ENCODE results near the gene ATG4B. TPM values are rescaled to one million over a fixed set of nuclear protein-coding genes. Genes with fewer than 3 reads are reported as not detected.

The ATG4B gene
- total and polyA plus RNA-seq, 2 of the 8 experiments (the other 6 are each of a cell fraction or from before 2014, with no cell fraction given): 103 to 155 TPM

DNA sequence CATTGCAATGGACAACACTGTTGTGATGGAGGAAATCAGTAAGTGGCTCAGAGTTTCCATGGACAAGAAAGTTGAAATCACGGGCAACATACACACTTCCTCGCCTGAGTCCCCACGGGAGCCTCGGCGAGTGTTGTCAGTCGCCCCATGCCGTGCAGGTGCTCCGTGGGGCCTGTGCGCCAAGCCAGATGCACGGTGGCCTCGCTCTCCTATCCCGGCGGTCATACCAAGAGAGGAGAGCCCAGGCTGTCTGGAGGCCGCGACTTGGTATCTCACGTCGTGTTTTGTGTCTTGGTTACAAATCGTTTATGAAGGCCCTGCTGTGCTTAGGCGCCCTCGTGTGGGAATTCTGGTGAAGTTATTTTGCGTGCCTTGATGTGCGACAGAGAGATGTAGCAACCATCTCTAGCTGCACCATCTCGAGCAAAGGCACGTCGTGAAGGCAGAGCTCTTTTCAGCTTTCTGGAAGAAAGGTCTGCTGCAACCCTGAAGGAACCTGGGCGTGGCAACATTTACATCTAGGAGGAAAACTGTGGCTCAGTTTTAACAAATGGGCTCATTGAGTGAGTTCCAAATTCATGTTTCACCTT, 21.8 kb downstream of the ATG4B start:
- no peak overlapping the region for H3K18ac ChIP-seq (ENCODE audit: extremely low read depth, low read length)
- peaks cover 13 to 18% of the 10 kb centered on the region in 2 experiments for H4K20me1 ChIP-seq (replicated peaks in 1 of 2; ENCODE audit: control insufficient read depth in 1 of 2, insufficient read depth in 2 of 2, low read length in 2 of 2)
- H3K4me2 ChIP-seq (ENCODE audit: insufficient read depth in 1 of 2, low read depth in 2 of 2, low read length in 2 of 2): no peak overlapping the region
- POLR2A ChIA-PET (ENCODE audit: partially characterized antibody): interaction anchor here (0.6 to 2.5 kb wide), 7 partner anchors 10 to 76 kb away, joined by 3 to 8 read pairs (median 4); partner anchors contain the start of gene ING5
- no peak overlapping the region for H3K23ac ChIP-seq (ENCODE audit: insufficient read length)
- TF ChIP-seq, protein P1, sequence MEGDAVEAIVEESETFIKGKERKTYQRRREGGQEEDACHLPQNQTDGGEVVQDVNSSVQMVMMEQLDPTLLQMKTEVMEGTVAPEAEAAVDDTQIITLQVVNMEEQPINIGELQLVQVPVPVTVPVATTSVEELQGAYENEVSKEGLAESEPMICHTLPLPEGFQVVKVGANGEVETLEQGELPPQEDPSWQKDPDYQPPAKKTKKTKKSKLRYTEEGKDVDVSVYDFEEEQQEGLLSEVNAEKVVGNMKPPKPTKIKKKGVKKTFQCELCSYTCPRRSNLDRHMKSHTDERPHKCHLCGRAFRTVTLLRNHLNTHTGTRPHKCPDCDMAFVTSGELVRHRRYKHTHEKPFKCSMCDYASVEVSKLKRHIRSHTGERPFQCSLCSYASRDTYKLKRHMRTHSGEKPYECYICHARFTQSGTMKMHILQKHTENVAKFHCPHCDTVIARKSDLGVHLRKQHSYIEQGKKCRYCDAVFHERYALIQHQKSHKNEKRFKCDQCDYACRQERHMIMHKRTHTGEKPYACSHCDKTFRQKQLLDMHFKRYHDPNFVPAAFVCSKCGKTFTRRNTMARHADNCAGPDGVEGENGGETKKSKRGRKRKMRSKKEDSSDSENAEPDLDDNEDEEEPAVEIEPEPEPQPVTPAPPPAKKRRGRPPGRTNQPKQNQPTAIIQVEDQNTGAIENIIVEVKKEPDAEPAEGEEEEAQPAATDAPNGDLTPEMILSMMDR (IDR thresholded peaks at IDR 0.05; ENCODE audit: control extremely low read depth in 1 of 3, insufficient read depth in 1 of 3, low read depth in 1 of 3, low read length in 3 of 3): peak; percentile 58 to 72 (median 58)
- no peak for TF ChIP-seq CBX8 (IDR thresholded peaks at IDR 0.05; ENCODE audit: borderline replicate concordance, low read depth, low read length)
- peak; percentile 59 for TF ChIP-seq TEAD4 (IDR thresholded peaks at IDR 0.05; ENCODE audit: low read depth, low read length)
- TF ChIP-seq CEBPB (IDR thresholded peaks at IDR 0.05; ENCODE audit: low read depth, low read length): 0 out of 2 replicates have a peak, but pooled peaks have one; percentile 48
- TF ChIP-seq JUN (IDR thresholded peaks at IDR 0.05; ENCODE audit: low read depth, low read length): no peak
- peak; percentile 64 to 76 for TF ChIP-seq RAD21 (IDR thresholded peaks at IDR 0.05 in 1 of 2, conservative IDR thresholded peaks at IDR 0.05 in 1 of 2; ENCODE audit: low read depth in 2 of 2, low read length in 2 of 2)
- no peak for TF ChIP-seq BRCA1 (IDR thresholded peaks at IDR 0.05; ENCODE audit: low read depth, low read length)
- 82% methylated on average over 26 of the region's 26 CpGs; no CpG with 5 or more reads in 1 of the 2 experiments for WGBS, 2 experiments (ENCODE audit: extremely low coverage in 1 of 2, insufficient coverage in 1 of 2, insufficient read length in 1 of 2, insufficient replicate concordance in 2 of 2, low coverage in 1 of 2, low lambda C conversion rate in 2 of 2, missing lambda C conversion rate in 1 of 2)
- no peak overlapping the region for H3K4ac ChIP-seq (replicated peaks; ENCODE audit: insufficient read length, low read depth, low read length)
- no peaks in the 10 kb centered on the region for H3K4me1 ChIP-seq (replicated peaks in 1 of 4; ENCODE audit: control insufficient read depth in 3 of 4, insufficient read depth in 4 of 4, low read length in 3 of 4)
- H3K14ac ChIP-seq (ENCODE audit: insufficient read length): no peak overlapping the region
- H2BK20ac ChIP-seq (ENCODE audit: low read length): no peak overlapping the region
- no peak overlapping the region; a peak in 1 of 7 replicates for H3K9ac ChIP-seq (replicated peaks in 1 of 4; ENCODE audit: extremely low read depth in 1 of 4, low read depth in 3 of 4, low read length in 3 of 4)
- no peak overlapping the region for H3K27ac ChIP-seq (ENCODE audit: low read depth, low read length)
- H4K5ac ChIP-seq (ENCODE audit: insufficient read length, low read depth, low read length): no peak overlapping the region
- no peak overlapping the region for H3K56ac ChIP-seq (replicated peaks; ENCODE audit: insufficient read length, low read depth, low read length)
- no peak overlapping the region for H2BK120ac ChIP-seq (replicated peaks; ENCODE audit: low read depth, low read length)
- H2BK15ac ChIP-seq (ENCODE audit: low read length): no peak overlapping the region
- no peak overlapping the region for H2AFZ ChIP-seq (ENCODE audit: low read length)
- peak; percentile 36 for FAIRE-seq
- H2AK5ac ChIP-seq (ENCODE audit: low read depth, low read length): no peak overlapping the region
- no peak overlapping the region for H2BK12ac ChIP-seq (ENCODE audit: low read depth, low read length)
- peaks cover 7 to 41% (median 27%) of the 10 kb centered on the region in 4 experiments for H3K36me3 ChIP-seq (ENCODE audit: control insufficient read depth in 2 of 4, insufficient read depth in 4 of 4, low read length in 3 of 4)
- no peaks in the 10 kb centered on the region for H3K23me2 ChIP-seq (ENCODE audit: low read depth, low read length)
- CTCF ChIA-PET (ENCODE audit: partially characterized antibody): interaction anchor here (0.5 to 3.2 kb wide), 22 partner anchors 10 to 808 kb away, joined by 3 to 29 read pairs (median 4); partner anchors contain the start of genes ATG4B and PDCD1
- no peaks in the 10 kb centered on the region for H3K79me2 ChIP-seq (ENCODE audit: control insufficient read depth in 1 of 2, insufficient read depth in 2 of 2, low read length in 2 of 2)
- no peak overlapping the region for H2BK5ac ChIP-seq (ENCODE audit: low read depth, low read length)
- H3K9me3 ChIP-seq (ENCODE audit: insufficient read depth in 2 of 2, low read depth in 1 of 2, low read length in 1 of 2): no peaks in the 10 kb centered on the region
- H4K8ac ChIP-seq (ENCODE audit: extremely low read depth, insufficient read depth, low read length): no peak overlapping the region
- peak in 1 of 2 experiments; percentile 65 for DNase-seq (ENCODE audit: low read depth in 1 of 2, low spot score in 2 of 2)
- H3K4me3 ChIP-seq (ENCODE audit: extremely low read depth in 1 of 4, insufficient read depth in 2 of 4, low read depth in 3 of 4, low read length in 4 of 4): no peak overlapping the region
- no peaks in the 10 kb centered on the region for H3K27me3 ChIP-seq (replicated peaks in 1 of 4; ENCODE audit: control insufficient read depth in 3 of 4, extremely low read depth in 1 of 4, insufficient read depth in 3 of 4, low read length in 3 of 4)
- H4K91ac ChIP-seq (replicated peaks; ENCODE audit: insufficient read length, low read length): no peak overlapping the region
- H3K79me1 ChIP-seq (ENCODE audit: low read depth, low read length): no peaks in the 10 kb centered on the region

Measured in H1 (cell line).